ENCODE measurements around the gene KIZ.

Gene KIZ

DNA sequence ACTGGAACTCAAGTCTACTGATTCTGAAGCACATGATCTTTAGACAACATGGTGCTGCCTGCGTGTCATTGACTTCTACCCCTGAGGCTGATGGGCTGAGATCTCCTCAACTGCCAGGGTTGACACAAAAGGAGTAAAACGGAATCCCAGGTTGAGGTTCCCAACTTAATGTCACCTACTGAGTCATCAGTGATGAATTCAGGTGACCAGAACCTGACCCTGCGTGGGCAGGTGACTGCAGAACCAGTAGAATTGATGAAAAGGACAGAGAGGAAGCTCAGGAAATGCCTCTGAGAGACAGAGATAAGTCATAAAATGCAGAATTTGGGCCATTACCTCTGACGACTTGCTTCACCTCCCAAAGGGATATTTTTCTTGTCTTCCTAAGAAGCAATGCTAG, 7.7 kb upstream of the KIZ start:
- Mint-ChIP-seq H3K27me3 (ENCODE audit: low read depth, poor library complexity) (peaks cover 31% of the 10 kb centered on the region), H3K9me3 (peaks cover 4% of the 10 kb centered on the region), H3K36me3 (ENCODE audit: low read depth) (no peaks in the 10 kb centered on the region), H3K4me1 (no peaks in the 10 kb centered on the region), H3K27ac (no peak overlapping the region), H3K4me3 (no peak overlapping the region)
- DNase-seq: no peak
- TF ChIP-seq, protein P1, sequence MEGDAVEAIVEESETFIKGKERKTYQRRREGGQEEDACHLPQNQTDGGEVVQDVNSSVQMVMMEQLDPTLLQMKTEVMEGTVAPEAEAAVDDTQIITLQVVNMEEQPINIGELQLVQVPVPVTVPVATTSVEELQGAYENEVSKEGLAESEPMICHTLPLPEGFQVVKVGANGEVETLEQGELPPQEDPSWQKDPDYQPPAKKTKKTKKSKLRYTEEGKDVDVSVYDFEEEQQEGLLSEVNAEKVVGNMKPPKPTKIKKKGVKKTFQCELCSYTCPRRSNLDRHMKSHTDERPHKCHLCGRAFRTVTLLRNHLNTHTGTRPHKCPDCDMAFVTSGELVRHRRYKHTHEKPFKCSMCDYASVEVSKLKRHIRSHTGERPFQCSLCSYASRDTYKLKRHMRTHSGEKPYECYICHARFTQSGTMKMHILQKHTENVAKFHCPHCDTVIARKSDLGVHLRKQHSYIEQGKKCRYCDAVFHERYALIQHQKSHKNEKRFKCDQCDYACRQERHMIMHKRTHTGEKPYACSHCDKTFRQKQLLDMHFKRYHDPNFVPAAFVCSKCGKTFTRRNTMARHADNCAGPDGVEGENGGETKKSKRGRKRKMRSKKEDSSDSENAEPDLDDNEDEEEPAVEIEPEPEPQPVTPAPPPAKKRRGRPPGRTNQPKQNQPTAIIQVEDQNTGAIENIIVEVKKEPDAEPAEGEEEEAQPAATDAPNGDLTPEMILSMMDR (IDR thresholded peaks at IDR 0.05): no peak

DNA sequence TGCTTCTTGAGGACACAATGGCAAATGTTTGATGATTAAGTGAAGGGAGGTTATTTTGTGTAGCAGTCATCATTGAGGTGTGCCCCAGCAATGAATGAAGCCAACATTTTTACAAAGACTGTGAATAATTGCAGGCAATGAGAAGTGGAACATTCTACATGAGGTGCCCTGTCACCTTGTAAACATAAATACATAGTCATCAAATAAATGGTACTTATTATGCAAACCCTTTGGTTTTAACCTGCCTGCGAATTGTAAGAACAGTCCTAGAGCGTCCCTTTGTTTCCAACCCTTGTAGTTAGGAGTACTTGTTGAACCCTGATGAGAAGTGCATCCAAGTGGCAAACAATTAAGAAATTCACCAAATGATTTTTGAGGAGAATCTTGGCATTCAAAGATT, 7.1 kb upstream of the KIZ start:
- TF ChIP-seq, protein P1 (IDR thresholded peaks at IDR 0.05): no peak
- DNase-seq: no peak
- Mint-ChIP-seq H3K36me3 (ENCODE audit: low read depth) (no peaks in the 10 kb centered on the region), H3K9me3 (peaks cover 4% of the 10 kb centered on the region), H3K4me3 (no peak overlapping the region), H3K4me1 (no peaks in the 10 kb centered on the region), H3K27ac (no peak overlapping the region), H3K27me3 (ENCODE audit: low read depth, poor library complexity) (peaks cover 31% of the 10 kb centered on the region)

DNA sequence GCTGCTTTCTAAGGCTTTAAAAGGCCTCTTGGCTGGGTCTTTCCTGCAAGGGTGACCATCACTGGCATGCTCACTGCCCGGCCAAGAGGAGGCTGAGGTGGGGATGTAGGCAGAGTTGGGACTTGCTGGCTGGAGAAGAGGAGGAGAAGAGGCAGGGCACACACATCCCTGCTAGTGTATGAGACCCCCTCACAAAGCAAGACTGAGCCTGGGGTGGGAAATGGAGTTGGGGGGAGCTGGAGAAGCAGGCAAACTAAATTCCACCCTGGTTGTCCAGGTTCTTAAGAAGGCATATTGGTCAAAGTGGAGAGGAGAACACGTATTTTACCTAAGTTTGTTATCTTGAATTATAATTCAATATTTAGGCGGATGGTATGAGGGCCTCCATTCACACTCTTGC, 1.7 kb upstream of the KIZ start:
- DNase-seq: no peak
- peaks cover 4% of the 10 kb centered on the region for H3K9me3 Mint-ChIP-seq
- TF ChIP-seq, protein P1 (IDR thresholded peaks at IDR 0.05): no peak
- H3K27ac Mint-ChIP-seq: no peak overlapping the region
- peaks cover 7% of the 10 kb centered on the region for H3K27me3 Mint-ChIP-seq (ENCODE audit: low read depth, poor library complexity)
- H3K4me3 Mint-ChIP-seq: peak overlapping the region; percentile 14
- peaks cover 11% of the 10 kb centered on the region for H3K4me1 Mint-ChIP-seq
- H3K36me3 Mint-ChIP-seq (ENCODE audit: low read depth): no peaks in the 10 kb centered on the region

DNA sequence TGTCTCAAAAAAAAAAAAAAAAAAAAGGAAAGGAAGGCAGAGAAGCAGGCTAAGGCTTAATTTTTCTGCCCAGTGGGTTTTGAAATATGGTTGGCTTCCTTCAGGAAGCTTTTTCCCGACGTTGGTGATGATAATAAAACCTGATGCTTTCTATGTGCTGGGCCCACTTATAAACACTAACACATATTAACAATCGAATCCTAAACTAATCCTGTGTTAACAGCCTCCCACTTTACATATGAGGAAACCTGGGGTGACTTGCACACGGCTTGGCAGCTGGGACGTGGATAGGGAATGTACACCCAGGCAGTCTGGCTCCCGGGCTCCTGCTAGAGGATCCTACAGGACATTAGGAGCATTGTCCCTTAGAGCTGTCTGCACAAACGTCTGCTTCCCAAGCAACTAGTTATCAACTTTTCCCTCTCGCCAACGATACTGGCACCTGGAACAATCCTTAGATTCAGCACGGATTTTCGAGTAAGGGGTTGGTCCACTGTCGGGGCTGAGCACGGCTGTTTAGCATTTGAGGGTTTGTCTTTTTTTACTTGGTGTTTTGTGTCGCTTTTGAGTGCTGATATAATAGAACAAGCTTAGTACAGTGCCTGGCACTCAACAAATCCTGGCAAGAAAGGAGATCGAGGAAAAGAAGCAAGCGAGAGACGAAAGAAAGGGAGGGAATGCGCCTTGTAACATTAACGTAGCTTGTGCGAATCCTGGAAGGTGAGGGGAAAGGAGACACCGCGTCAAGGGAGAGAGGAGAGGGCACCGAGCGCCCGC, 622 bp upstream of the KIZ start:
- TF ChIP-seq, protein P1 (IDR thresholded peaks at IDR 0.05): no peak
- Mint-ChIP-seq H3K27ac (no peak overlapping the region), H3K9me3 (peaks cover 4% of the 10 kb centered on the region), H3K36me3 (ENCODE audit: low read depth) (no peaks in the 10 kb centered on the region), H3K27me3 (ENCODE audit: low read depth, poor library complexity) (peaks cover 7% of the 10 kb centered on the region), H3K4me1 (peaks cover 17% of the 10 kb centered on the region), H3K4me3 (peak overlapping the region; percentile 93)
- peak; percentile 34 for DNase-seq

DNA sequence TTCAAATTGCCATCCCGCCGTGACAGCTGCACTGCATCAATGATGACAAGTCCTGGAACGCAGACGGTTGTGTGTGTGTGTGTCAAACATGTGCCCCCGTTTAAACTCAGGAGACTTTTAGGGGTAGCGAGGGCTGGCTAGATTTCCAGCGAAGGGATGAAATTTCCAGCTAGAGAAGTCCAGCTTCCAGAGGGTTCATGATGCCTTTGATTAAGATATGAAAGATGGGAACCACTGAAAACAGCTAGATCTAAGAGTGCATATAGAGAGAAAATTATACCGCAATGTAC, 644 bp downstream of the KIZ start:
- Mint-ChIP-seq H3K36me3 (ENCODE audit: low read depth) (peaks cover 1% of the 10 kb centered on the region), H3K27me3 (ENCODE audit: low read depth, poor library complexity) (peaks cover 4% of the 10 kb centered on the region), H3K4me1 (peaks cover 17% of the 10 kb centered on the region), H3K4me3 (peak overlapping the region; percentile 93), H3K27ac (no peak overlapping the region), H3K9me3 (no peaks in the 10 kb centered on the region)
- TF ChIP-seq, protein P1 (IDR thresholded peaks at IDR 0.05): no peak
- no peak for DNase-seq

All from nephron progenitor cell (in vitro differentiated cells).